PFSK-1 (cell line): ENCODE measurements around the gene HPCA.

Source experiments
- POLR2AphosphoS5 ChIP-seq: IDR thresholded peaks from 2 replicates; pipeline ENCODE4 v1.6.1; 2012; ENCODE audit warnings: low read depth, mild to moderate bottlenecking, control low read depth, low read length, moderate library complexity
- TF ChIP-seq, protein P1 (sequence below), 2 experiments: IDR thresholded peaks; 2 replicates each; pipeline versions ENCODE4 v1.6.1 to v1.8.0; 2011 to 2012; ENCODE audit warnings: low read depth in 2 of 2, low read length in 2 of 2, control low read depth in 1 of 2, inconsistent platforms in 1 of 2, mild to moderate bottlenecking in 1 of 2, moderate library complexity in 1 of 2; ENCODE audit not compliant: insufficient read depth in 1 of 2

DNA sequence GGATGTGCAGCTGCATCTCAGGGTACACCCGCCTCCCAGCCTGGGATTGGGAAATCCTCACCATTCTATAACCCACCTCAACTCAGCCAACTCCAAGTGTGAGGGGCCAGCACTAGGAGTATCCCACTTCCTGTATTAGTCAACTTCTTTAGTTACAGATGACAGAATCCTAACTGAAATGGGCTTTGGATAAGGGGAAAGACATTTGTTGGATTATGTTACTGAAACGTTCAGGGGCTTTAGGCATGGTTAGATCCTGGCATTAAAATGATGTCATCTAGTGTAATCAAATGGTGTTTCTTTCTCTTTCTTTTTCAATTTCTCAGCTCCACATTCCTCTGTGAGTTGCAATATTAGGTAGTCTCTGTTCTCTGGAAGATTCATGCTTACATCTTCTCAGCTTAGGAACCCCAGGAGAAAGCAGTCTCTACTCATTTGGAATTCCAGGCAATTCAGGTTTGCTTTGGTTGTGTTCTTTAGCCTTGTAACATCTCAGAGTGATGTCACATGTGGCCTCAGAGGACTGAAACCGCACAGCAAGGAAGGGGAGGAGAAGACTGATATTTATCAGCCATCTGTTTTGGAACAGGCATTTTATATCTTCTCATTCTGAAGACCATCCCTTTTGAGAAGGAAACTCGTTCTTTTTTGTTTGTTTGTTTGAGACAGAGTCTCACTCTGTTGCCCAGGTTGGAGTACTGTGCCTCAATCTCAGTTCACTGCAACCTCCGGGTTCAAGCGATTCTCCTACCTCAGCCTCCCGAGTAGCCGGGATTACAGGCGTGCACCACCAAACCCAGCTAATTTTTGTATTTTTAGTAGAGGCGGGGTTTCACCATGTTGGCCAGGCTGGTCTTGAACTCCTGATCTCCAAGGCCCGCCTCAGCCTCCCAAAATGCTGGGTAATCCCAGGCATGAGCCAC, 33.8 kb downstream of the HPCA start:
- no peak for TF ChIP-seq POLR2AphosphoS5
- TF ChIP-seq, protein P1, sequence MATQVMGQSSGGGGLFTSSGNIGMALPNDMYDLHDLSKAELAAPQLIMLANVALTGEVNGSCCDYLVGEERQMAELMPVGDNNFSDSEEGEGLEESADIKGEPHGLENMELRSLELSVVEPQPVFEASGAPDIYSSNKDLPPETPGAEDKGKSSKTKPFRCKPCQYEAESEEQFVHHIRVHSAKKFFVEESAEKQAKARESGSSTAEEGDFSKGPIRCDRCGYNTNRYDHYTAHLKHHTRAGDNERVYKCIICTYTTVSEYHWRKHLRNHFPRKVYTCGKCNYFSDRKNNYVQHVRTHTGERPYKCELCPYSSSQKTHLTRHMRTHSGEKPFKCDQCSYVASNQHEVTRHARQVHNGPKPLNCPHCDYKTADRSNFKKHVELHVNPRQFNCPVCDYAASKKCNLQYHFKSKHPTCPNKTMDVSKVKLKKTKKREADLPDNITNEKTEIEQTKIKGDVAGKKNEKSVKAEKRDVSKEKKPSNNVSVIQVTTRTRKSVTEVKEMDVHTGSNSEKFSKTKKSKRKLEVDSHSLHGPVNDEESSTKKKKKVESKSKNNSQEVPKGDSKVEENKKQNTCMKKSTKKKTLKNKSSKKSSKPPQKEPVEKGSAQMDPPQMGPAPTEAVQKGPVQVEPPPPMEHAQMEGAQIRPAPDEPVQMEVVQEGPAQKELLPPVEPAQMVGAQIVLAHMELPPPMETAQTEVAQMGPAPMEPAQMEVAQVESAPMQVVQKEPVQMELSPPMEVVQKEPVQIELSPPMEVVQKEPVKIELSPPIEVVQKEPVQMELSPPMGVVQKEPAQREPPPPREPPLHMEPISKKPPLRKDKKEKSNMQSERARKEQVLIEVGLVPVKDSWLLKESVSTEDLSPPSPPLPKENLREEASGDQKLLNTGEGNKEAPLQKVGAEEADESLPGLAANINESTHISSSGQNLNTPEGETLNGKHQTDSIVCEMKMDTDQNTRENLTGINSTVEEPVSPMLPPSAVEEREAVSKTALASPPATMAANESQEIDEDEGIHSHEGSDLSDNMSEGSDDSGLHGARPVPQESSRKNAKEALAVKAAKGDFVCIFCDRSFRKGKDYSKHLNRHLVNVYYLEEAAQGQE (IDR thresholded peaks at IDR 0.05; ENCODE audit: insufficient read depth in 1 of 2, low read depth in 2 of 2, low read length in 2 of 2) = no peak
